NCI-H526 (cell line): Measurements from ENCODE around the gene ARL8A.
A peak's percentile ranks its signal among the peaks of the same experiment; 100 is the strongest.
"Not testable (repeated sequence)": the region's sequence is repeated elsewhere in the genome, so short reads cannot be mapped to it uniquely, and the experiment has no call there.

Experiments
- DNase-seq, 2 experiments: peaks; one replicate each; lab custom pipeline; 2025; lab: John Stamatoyannopoulos, UW

ARL8A gene

GRCh38 chr1:202173993-202174392, 29.5 kb upstream of the ARL8A start:
- DNase-seq = no peak

DNA sequence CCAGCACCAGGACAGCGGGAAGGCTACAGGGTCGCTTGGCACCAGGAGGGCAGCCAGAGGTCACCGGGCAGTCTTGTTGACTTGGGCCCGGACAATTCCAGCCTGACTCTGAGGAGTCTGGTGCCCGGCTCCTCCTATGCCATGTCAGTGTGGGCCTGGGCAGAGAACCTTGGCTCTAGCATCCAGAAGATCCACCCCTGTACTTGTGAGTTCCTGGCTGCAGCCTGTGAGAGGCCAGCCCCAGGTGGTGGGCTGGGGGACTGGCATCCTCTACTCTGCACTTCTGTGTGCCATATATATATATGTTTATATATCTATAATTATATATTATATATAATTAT, 27.4 kb upstream of the ARL8A start:
- DNase-seq = peak in 1 of 2 experiments; percentile 25

GRCh38 chr1:202171292-202172014, 26.9 kb upstream of the ARL8A start:
- no peak for DNase-seq

DNA sequence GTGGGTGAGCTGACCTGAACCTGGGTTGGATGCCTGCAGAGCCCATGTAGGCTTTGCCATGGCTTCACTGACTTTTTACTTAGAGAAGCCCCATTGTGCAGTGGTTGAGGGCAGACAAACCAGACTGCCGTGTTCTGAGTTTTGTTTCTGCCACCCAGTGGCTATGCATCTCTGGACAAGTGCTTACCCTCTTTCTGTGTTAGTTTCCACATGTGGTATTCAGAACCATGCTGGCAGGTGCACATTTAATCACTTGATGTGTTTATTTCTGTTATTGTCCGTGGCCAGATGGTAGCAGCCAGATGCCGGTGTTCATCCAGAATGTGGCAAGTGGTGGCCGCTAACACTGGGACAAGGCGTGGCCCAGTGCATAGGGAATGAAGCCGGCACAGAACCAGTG, 26.2 kb upstream of the ARL8A start:
- DNase-seq = no peak

GRCh38 chr1:202168861-202169260, 24.3 kb upstream of the ARL8A start:
- DNase-seq = no peak

DNA sequence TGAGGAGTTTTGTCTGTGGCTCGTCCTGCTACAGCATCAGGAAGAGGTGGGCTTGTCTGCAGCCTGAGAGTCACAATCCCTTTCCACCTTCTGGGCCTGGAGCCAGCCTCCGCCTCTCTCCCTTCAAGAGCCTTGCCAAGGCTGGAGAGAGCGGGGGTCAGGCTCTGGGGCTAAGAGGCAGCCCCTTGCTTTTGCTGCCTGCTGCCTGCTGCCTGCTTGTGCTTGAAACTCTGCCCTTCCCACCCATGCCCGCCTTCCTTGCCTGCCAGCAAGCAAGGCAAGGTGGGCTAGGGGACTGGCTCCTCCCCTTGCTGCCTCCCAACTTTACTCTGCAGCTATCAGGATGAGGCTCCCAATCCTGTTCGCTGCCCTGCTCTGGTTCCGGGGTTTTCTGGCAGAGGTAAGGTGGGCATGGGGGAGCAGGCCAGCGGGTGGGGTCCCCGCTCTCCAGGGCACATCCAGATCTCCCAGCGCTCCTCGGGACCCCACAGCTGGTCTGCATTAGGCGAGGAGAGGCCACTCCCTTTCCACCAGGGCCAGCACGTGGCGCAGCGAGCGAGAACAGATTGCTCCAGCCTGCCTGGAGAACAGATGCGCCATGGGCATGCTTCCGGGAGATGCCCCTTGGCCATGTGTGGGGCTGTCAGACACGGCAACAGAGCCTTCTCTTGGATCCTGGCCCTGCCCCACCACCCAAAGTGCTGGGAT, 23.3 kb upstream of the ARL8A start:
- no peak for DNase-seq

GRCh38 chr1:202167054-202167453, 22.5 kb upstream of the ARL8A start:
- DNase-seq = not testable (repeated sequence)

DNA sequence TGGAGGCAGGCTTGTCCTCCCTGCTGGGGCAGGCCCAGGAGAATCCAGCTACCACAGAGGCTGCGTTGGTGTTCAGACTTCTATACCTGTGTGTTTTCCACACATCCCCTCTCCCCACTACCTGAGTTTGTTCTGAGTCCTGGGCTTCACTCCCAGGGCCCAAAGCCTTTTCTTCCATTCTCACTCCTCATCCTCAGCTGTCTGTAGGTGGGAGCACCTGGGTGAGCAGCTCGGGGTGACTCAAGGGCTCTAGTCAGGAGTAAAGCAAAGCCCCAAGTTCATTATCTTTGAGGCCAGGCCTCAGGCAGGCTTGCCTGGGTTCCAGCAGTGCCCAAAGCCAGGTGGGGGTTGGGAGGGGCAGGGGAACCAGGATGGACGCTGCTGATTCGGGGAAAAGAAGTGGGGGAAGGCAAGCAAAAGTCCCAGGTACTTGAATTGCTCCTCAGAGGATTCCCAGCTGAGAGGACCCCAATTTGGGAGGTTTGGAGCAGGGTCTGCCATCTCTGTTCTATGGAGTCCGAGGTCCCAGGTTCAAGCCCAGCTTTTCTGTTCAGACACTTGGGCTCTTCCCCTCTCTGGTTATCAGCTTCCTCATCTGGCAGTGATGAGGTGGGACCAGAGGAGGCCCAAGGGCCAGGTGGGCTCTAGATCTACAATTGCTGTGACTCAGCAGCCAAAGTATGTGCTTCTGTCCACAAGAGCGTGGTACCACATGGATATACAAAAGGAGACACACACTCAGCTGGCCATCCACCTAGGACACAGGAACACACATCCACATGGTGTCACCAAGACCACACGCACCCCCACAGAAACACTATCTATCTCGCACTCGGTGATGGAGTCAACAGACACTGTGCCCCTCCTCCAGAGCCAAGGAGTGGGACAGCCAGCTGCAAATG, 21.7 kb upstream of the ARL8A start:
- no peak for DNase-seq

DNA sequence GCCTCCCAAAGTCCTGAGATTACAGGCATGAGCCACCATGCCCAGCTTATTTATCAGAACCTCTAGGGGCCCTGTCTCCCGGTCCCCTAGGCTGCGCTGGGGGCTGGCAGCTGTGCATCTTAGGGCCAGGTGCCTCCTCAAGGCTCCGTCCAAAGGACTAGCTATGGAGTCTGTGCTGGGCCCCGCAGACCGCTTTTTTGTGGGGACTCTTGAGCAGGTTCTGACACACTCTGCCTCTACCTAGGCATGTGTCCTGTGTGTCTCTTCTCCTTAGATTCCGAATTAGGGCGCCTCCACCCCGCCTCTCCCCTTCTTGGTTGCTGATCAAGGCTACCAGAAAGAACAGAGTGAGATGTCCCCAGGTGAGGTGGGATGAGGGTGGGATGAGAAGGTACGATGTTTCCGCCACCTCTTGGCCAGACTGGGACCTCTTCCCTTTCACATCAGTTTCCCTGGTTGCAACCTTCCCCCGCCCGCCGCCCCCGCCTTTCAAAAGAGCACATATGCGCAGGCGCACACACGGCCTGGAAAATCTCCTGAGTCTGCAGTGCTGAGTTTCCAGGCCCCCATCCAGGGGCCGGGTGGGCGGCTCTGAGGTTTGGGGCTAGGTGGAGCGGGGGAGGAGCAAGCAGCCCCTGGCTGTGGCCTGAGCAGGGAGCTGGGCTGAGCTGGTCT, 20.9 kb upstream of the ARL8A start:
- DNase-seq = no peak

- DNase-seq = no peak
Observed at GRCh38 chr1:202164271-202165037, 19.9 kb upstream of the ARL8A start.

- DNase-seq = no peak
Observed at GRCh38 chr1:202163281-202164270, 19.0 kb upstream of the ARL8A start.

DNA sequence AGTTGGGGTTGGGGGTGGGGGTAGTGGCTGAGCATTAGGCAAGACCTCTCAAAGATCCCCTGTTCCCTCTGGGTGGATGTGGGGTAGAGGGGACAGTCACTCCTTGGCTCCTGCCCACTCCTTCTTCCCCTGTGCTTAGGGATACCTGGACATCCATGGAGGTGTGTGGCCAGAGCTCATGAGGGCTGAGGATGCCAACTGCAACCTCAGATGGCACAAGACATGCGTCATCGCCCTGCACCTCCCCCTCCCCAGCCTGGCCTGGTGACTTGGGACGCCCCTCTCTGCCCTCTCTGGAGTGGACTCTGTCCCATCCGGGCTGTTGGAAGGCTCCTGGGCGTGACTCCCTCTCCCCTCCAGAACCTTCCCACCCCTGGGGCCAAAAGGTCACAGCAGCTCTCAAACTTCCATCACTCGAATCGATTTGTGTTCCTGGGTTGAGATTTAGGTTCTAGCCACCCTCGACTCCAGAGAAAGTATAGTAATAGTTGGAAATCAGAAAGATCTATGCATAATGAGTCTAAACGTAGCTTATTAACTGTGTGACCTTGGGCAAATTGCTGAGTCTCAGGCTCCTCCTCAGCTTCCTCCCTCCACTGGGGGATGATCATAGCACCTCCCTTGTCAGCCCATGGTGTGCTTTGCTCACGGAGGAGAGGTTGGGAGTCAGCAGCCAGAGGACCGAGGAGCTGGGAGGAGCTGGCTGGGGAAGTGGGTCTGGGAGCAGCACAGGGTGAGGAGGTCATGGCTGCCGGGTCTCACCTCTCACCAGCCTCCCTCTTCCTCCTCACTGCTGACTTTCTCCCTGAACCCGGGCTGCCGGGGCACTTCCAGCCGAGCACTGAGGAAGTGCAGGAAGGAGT, 18.1 kb upstream of the ARL8A start:
- no peak for DNase-seq

DNA sequence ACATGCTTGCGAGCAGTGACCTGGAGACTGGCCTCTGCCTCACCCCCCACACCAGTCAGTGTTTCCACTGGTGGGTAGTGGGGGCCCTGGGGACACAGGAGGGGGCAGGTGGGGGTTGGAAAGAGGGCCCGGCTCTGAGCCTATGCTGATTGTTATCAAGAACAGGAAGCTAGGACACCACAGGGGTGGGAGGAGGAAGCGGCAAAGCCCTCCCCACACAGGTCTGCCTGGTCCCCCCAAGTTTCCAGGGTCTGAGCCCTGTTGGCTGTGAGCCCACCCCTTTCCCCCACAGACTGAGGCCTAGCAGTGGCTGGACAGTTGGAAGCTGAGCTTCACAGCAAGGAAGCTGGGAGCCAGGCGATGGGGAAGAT, 17.5 kb upstream of the ARL8A start:
- no peak for DNase-seq

DNA sequence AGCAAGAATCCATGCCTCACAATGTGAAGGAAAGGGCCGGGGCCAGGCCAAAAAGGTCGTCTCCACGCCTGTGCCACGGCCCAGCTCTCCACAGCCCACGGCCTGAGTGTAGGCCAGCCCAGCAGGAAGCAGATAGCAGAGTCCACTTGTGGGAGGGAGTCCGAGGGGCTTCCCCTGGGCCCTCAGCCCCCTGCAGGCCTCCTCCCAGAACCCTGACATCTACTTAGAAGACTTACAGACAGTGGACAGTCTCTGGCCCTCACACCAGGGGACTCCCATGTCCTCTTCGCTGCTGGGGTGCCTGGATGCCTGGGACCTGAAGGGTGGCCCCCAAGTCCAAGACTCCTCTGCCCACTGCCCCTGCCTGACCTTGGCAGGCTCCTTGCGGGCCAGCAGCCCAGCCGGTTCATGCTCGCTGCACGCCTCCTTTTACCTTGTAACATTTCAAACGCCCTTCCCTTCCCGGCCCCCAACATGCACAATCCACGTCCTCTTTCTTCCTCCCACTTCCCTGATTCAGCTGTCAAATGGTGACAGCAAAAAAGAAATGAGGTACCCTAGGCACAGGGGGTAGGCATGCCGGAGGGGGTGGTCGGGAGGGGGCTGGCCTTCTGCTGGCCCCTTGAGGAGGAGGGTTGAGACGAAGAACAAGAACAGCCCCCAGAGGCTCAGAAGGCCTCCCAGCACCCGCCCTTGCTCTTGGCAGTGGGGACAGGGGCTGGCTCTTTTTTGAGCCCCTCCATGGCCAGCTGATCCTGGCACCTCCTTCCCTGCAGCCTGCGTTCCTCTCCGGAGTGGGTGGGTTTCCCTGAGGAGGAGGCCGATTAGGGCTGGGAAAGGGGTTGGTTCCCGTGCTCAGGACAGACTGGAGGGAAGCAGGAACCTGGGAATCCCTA, 16.9 kb upstream of the ARL8A start:
- no peak for DNase-seq

GRCh38 chr1:202160377-202160940, 15.9 kb upstream of the ARL8A start, which contains the start of gene PTPN7:
Gene PTPN7 (minus strand): TSS chr1:202160602. CDS start chr1:202159402, 1,200 bp downstream.
- peak in 1 of 2 experiments; percentile 26 for DNase-seq

DNA sequence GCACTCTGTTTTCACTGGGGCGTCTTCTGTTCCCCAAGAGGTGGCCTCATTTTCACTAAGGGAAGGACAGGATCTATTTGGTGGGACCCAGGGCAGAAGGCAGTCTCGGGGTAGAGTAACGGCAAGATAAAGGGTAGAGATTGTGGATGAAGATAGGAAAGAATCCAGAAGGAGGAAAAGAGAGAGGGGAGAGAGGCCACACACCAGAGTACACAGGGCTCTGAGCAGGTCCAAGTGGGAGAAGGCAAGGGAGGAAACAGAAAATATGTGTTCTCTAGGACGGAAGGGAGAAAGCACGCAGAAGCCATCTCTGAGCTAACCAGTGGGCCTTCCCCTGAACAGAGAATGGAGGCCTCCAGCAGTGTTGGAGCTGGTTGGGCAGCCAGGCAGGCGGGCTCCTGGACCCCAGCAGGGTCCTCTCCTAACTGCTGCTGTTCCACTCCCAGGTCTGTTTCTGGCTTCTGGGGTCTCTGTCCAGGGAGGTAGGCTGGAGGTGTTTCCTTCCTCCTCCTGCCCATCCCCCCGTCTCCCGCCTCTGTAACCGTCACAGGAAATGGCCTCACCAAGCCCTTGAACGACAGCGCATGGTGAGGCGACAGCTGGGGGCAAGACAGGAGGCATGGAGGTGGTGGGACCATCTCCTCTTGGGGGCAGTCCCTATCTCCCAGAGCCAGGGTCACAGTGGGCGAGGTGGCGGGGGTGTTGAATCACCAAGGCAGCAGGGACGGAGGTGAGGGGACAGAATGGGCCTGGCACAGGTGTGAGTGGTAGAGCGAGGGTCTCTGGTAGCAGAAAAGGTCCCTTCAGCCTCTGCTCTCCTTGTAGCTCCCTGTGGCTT, 15.2 kb upstream of the ARL8A start:
- DNase-seq = no peak
